Esophagus squamous epithelium (tissue), 4 donors: ENCODE results near the gene PRKN.

Source experiments
- POLR2A ChIP-seq, 4 donors: fragments of 450-650 bp; IDR thresholded peaks; one replicate each; pipeline ENCODE4 v1.6.1; 2017; ENCODE audit warnings: antibody characterized with exemption in 4 of 4, mild to moderate bottlenecking in 4 of 4, moderate library complexity in 3 of 4
- TF ChIP-seq, protein P1 (sequence below), 6 experiments: fragments of 450-650 bp in 4 of 6; fragments of 200-600 bp in 2 of 6; sonication (generic) in 2 of 6; IDR thresholded peaks; one replicate each; pipeline ENCODE4 v1.5.1; 2016 to 2019; ENCODE audit warnings: antibody characterized with exemption in 6 of 6, mild to moderate bottlenecking in 4 of 6, moderate library complexity in 4 of 6

DNA sequence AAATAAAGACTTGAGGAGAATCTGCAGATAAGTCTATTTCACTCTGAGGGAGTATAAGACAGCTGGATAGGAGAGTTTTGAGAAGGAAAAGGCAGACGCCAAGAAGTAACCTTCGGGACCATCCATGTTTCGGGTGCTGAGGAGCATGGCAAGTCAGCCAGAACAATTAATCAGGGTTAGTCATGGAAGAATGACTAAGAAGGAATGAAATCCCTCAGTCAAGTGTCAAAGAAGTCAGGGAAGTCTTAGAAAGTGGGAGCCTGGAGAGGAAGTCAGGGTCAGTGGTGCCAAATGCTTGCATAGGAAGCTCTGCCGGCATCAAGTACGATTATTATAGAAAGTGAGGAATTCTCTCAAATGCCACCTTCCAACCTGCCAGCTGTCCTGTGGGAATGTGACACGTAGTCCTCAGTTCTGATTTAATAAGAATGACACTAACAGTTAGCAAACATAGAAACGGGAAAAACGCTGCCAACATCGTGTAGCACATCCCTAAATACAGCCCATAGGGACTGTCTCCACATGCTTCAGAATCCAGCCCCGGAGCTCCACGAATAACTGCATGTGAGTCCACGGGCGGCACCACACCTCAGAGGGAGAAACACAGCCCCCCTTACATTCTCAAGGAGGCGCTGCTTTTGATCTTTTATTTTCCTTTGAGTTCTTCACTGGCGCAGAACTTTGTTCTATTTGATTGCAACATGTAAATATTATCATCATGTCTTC lies 602.7 kb downstream of the PRKN start:
- TF ChIP-seq, protein P1, sequence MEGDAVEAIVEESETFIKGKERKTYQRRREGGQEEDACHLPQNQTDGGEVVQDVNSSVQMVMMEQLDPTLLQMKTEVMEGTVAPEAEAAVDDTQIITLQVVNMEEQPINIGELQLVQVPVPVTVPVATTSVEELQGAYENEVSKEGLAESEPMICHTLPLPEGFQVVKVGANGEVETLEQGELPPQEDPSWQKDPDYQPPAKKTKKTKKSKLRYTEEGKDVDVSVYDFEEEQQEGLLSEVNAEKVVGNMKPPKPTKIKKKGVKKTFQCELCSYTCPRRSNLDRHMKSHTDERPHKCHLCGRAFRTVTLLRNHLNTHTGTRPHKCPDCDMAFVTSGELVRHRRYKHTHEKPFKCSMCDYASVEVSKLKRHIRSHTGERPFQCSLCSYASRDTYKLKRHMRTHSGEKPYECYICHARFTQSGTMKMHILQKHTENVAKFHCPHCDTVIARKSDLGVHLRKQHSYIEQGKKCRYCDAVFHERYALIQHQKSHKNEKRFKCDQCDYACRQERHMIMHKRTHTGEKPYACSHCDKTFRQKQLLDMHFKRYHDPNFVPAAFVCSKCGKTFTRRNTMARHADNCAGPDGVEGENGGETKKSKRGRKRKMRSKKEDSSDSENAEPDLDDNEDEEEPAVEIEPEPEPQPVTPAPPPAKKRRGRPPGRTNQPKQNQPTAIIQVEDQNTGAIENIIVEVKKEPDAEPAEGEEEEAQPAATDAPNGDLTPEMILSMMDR (IDR thresholded peaks at IDR 0.05): no peak
- no peak for TF ChIP-seq POLR2A (IDR thresholded peaks at IDR 0.05)
